Activated B cell treated with CpG ODN at 0.5 μM for 24 hours (primary cell): ENCODE measurements around the gene PTN. TPM values are rescaled to one million over a fixed set of nuclear protein-coding genes. Genes with fewer than 3 reads are reported as not detected.

ENCODE experiments used
- ATAC-seq: fragments of 200-7000 bp; cut with Tn5 transposase; one replicate; pipeline ENCODE4 v1.10.0; 2021; ENCODE audit warnings: low read depth, mild to moderate bottlenecking, moderate library complexity
- CTCF ChIA-PET: fragments of 350-600 bp; sonication (Branson Sonifier 250); formaldehyde crosslinking; loops from one replicate; lab custom pipeline; 2021; ENCODE audit warnings: antibody characterized with exemption; lab: Charles Lee
- POLR2A ChIA-PET: fragments of 350-600 bp; sonication (Branson Sonifier 250); formaldehyde crosslinking; loops from one replicate; lab custom pipeline; 2021; ENCODE audit warnings: antibody characterized with exemption; lab: Charles Lee
- DNase-seq: peaks from one replicate; pipeline ENCODE4 v3.0.0; 2022
- H3K27ac Mint-ChIP-seq: one replicate; pipeline ENCODE4 v1.8.0; 2020; ENCODE audit warnings: mixed read lengths
- H3K27me3 Mint-ChIP-seq: one replicate; pipeline ENCODE4 v1.8.0; 2021; ENCODE audit warnings: mixed read lengths
- H3K36me3 Mint-ChIP-seq: one replicate; pipeline ENCODE4 v1.8.0; 2021; ENCODE audit warnings: low read depth, mixed read lengths
- H3K4me1 Mint-ChIP-seq: one replicate; pipeline ENCODE4 v1.8.0; 2021; ENCODE audit warnings: mixed read lengths
- H3K4me3 Mint-ChIP-seq: one replicate; pipeline ENCODE4 v1.8.0; 2020; ENCODE audit warnings: mild to moderate bottlenecking, mixed read lengths
- H3K9me3 Mint-ChIP-seq: one replicate; pipeline ENCODE4 v1.8.0; 2020; ENCODE audit warnings: mixed read lengths
- CTCF ChIP-seq: fragments of 200-600 bp; IDR thresholded peaks from one replicate; pipeline ENCODE4 v1.8.0; 2022; ENCODE audit warnings: antibody characterized with exemption, mild to moderate bottlenecking
- intact Hi-C: fragments of 100-400 bp; cut with micrococcal nuclease; formaldehyde crosslinking; loops from one replicate; pipeline ENCODE4 v1.15.1; 2024
- total RNA-seq: library from RNA; stranded (reverse); gene quantifications from 2 replicates; pipeline ENCODE4 v1.2.3, GENCODE V29; 2022

Gene PTN
- total RNA-seq, 1 donor from 2014 or later = not detected

- ChIA-PET CTCF (no interaction called here), POLR2A (no interaction called here)
- no peak for ATAC-seq
- H3K27me3 Mint-ChIP-seq = no peaks in the 10 kb centered on the region
- no peaks in the 10 kb centered on the region for H3K4me1 Mint-ChIP-seq
- H3K4me3 Mint-ChIP-seq = no peak overlapping the region
- TF ChIP-seq CTCF = no peak
- DNase-seq = no peak
- H3K9me3 Mint-ChIP-seq = peaks cover 2% of the 10 kb centered on the region
- no peaks in the 10 kb centered on the region for H3K36me3 Mint-ChIP-seq
- intact Hi-C loops = no loop called here
- no peak overlapping the region for H3K27ac Mint-ChIP-seq
These were observed 41.5 kb downstream of the PTN start for GRCh38 chr7:137302081-137302480.

GRCh38 chr7:137298464-137298794, 45.1 kb downstream of the PTN start:
- Mint-ChIP-seq H3K27me3 (no peaks in the 10 kb centered on the region), H3K4me3 (no peak overlapping the region), H3K9me3 (peaks cover 2% of the 10 kb centered on the region), H3K27ac (no peak overlapping the region), H3K36me3 (no peaks in the 10 kb centered on the region), H3K4me1 (no peaks in the 10 kb centered on the region)
- intact Hi-C loops = no loop called here
- POLR2A ChIA-PET = no interaction called here
- CTCF ChIA-PET = no interaction called here
- no peak for TF ChIP-seq CTCF
- ATAC-seq (no peak), DNase-seq (no peak)

- no peaks in the 10 kb centered on the region for H3K36me3 Mint-ChIP-seq
- no peak for ATAC-seq
- no peaks in the 10 kb centered on the region for H3K27me3 Mint-ChIP-seq
- POLR2A ChIA-PET = no interaction called here
- CTCF ChIA-PET = no interaction called here
- no peak for DNase-seq
- no peak for TF ChIP-seq CTCF
- no peaks in the 10 kb centered on the region for H3K4me1 Mint-ChIP-seq
- peaks cover 2% of the 10 kb centered on the region for H3K9me3 Mint-ChIP-seq
- intact Hi-C loops = no loop called here
- no peak overlapping the region for H3K4me3 Mint-ChIP-seq
- no peak overlapping the region for H3K27ac Mint-ChIP-seq
These were observed 45.7 kb downstream of the PTN start for GRCh38 chr7:137297551-137298463.

GRCh38 chr7:137296576-137296975, 47.0 kb downstream of the PTN start:
- Mint-ChIP-seq H3K36me3 (no peaks in the 10 kb centered on the region), H3K4me3 (no peak overlapping the region), H3K9me3 (peaks cover 2% of the 10 kb centered on the region), H3K27ac (no peak overlapping the region), H3K4me1 (no peaks in the 10 kb centered on the region), H3K27me3 (no peaks in the 10 kb centered on the region)
- POLR2A ChIA-PET = no interaction called here
- TF ChIP-seq CTCF = no peak
- ATAC-seq = no peak
- no peak for DNase-seq
- intact Hi-C loops = no loop called here
- CTCF ChIA-PET = no interaction called here

- DNase-seq = no peak
- no peaks in the 10 kb centered on the region for H3K4me1 Mint-ChIP-seq
- no peak overlapping the region for H3K27ac Mint-ChIP-seq
- ChIA-PET CTCF (no interaction called here), POLR2A (no interaction called here)
- no peak for TF ChIP-seq CTCF
- H3K9me3 Mint-ChIP-seq = peaks cover 2% of the 10 kb centered on the region
- no peaks in the 10 kb centered on the region for H3K36me3 Mint-ChIP-seq
- H3K27me3 Mint-ChIP-seq = no peaks in the 10 kb centered on the region
- no peak for ATAC-seq
- no peak overlapping the region for H3K4me3 Mint-ChIP-seq
- intact Hi-C loops = no loop called here
These were observed 47.7 kb downstream of the PTN start for GRCh38 chr7:137295739-137296324.
